OCI-LY7 (cell line): ENCODE results near the gene GCH1. TPM values are rescaled to one million over a fixed set of nuclear protein-coding genes. Genes with fewer than 3 reads are reported as not detected.
"Not testable (repeated sequence)": the region's sequence is repeated elsewhere in the genome, so short reads cannot be mapped to it uniquely, and the experiment has no call there.

Experiments used
- BruUV-seq: library from RNA; stranded (reverse); fragments of 400-500 nt; replicated peaks from 2 replicates; lab custom pipeline; 2021; lab: Mats Ljungman, UMichigan
- CTCF ChIA-PET: fragments of 300-600 bp; sonication (Branson Sonifier 250); formaldehyde crosslinking; loops from one replicate; lab custom pipeline; 2022; ENCODE audit warnings: antibody characterized with exemption; ENCODE audit not compliant: unreplicated experiment; lab: Charles Lee
- POLR2A ChIA-PET: fragments of 300-600 bp; sonication (Branson Sonifier 250); formaldehyde crosslinking; loops from one replicate; lab custom pipeline; 2022; ENCODE audit warnings: antibody characterized with exemption; lab: Charles Lee
- DNase-seq: peaks from one replicate; pipeline ENCODE4 v3.0.0-alpha.2; 2015; ENCODE audit warnings: low spot score
- H2AFZ ChIP-seq: fragments of 200-600 bp; sonication (generic), shearing (Covaris generic); 2 replicates; pipeline ENCODE4 v1.6.1; 2014; ENCODE audit warnings: mild to moderate bottlenecking, antibody characterized with exemption, low read length, moderate library complexity
- H3K27ac ChIP-seq: fragments of 200-600 bp; sonication (generic); 2 replicates; pipeline ENCODE4 v1.5.1; 2014; ENCODE audit warnings: mixed run types, low read depth, mild to moderate bottlenecking, moderate library complexity, low read length, inconsistent platforms; ENCODE audit not compliant: poor library complexity, severe bottlenecking
- H3K36me3 ChIP-seq: fragments of 200-600 bp; sonication (generic); 2 replicates; pipeline ENCODE4 v1.6.1; 2014; ENCODE audit warnings: mild to moderate bottlenecking, antibody characterized with exemption, low read length, moderate library complexity, mixed read lengths; ENCODE audit not compliant: insufficient read depth
- H3K4me1 ChIP-seq: fragments of 200-600 bp; sonication (generic); 2 replicates; pipeline ENCODE4 v1.5.1; 2014; ENCODE audit warnings: mild to moderate bottlenecking, low read length; ENCODE audit not compliant: insufficient read depth, poor library complexity, severe bottlenecking
- H3K4me2 ChIP-seq: fragments of 200-600 bp; sonication (generic); 2 replicates; pipeline ENCODE4 v1.6.1; 2014; ENCODE audit warnings: mild to moderate bottlenecking, low read length
- H3K4me3 ChIP-seq: fragments of 200-600 bp; sonication (generic); 2 replicates; pipeline ENCODE4 v1.5.1; 2014; ENCODE audit warnings: mild to moderate bottlenecking, low read depth, low read length; ENCODE audit not compliant: poor library complexity, severe bottlenecking
- H3K79me2 ChIP-seq: fragments of 200-600 bp; sonication (generic); 2 replicates; pipeline ENCODE4 v1.6.1; 2016; ENCODE audit warnings: low read depth, mild to moderate bottlenecking, low read length, moderate library complexity, mixed read lengths; ENCODE audit not compliant: insufficient read depth
- H3K9me2 ChIP-seq: fragments of 200-600 bp; sonication (generic); 2 replicates; pipeline ENCODE4 v1.6.1; 2016; ENCODE audit warnings: mild to moderate bottlenecking, low read length, mixed read lengths; ENCODE audit not compliant: insufficient read depth
- H3K9me3 ChIP-seq: fragments of 200-600 bp; sonication (generic); 2 replicates; pipeline ENCODE4 v1.6.1; 2014; ENCODE audit warnings: mild to moderate bottlenecking, mixed run types, low read length, mixed read lengths
- H4K20me1 ChIP-seq: fragments of 200-600 bp; sonication (generic); 2 replicates; pipeline ENCODE4 v1.6.1; 2014; ENCODE audit warnings: mild to moderate bottlenecking, antibody characterized with exemption, low read length, moderate library complexity, mixed read lengths; ENCODE audit not compliant: insufficient read depth
- CTCF ChIP-seq: fragments of 200-600 bp; sonication (generic); conservative IDR thresholded peaks from 2 replicates; pipeline ENCODE4 v1.5.1; 2014; ENCODE audit warnings: mild to moderate bottlenecking, antibody characterized with exemption, low read length, moderate library complexity, mixed read lengths
- EZH2phosphoT487 ChIP-seq: fragments of 200-600 bp; sonication (generic); IDR thresholded peaks from 2 replicates; pipeline ENCODE4 v1.6.1; 2018; ENCODE audit warnings: low read depth, borderline replicate concordance, mild to moderate bottlenecking, mixed run types, antibody characterized with exemption, low read length, moderate library complexity, mixed read lengths
- intact Hi-C: fragments of 100-400 bp; cut with micrococcal nuclease; formaldehyde crosslinking; loops from one replicate; pipeline ENCODE4 v1.10.0; 2022; ENCODE audit not compliant: unreplicated experiment
- total RNA-seq, 2 experiments: library from RNA; depleted of rRNA in 1 of 2; stranded (reverse); fragments of >200 nt in 1 of 2; shearing (Covaris generic) in 1 of 2; gene quantifications; 2 replicates each; pipeline ENCODE4 v1.2.3, GENCODE V29; 2014 to 2022

GCH1 gene
- total RNA-seq, 2 experiments from 2014 or later = 14.7 to 22.5 TPM

- no TSS peak for BruUV-seq
- Histone ChIP-seq H3K36me3 (no peaks in the 10 kb centered on the region), H3K27ac (no peak overlapping the region), H2AFZ (no peak overlapping the region), H4K20me1 (no peaks in the 10 kb centered on the region), H3K4me2 (no peak overlapping the region), H3K9me3 (no peaks in the 10 kb centered on the region), H3K79me2 (no peaks in the 10 kb centered on the region), H3K4me1 (peaks cover 12% of the 10 kb centered on the region), H3K9me2 (no peaks in the 10 kb centered on the region), H3K4me3 (no peak overlapping the region)
- CTCF ChIA-PET = no interaction called here
- no peak for DNase-seq
- intact Hi-C loops = no loop called here
- TF ChIP-seq EZH2phosphoT487 (no peak), CTCF (no peak)
- POLR2A ChIA-PET = no interaction called here
Measured at GRCh38 chr14:54877703-54878021, 25.0 kb downstream of the GCH1 start.

GRCh38 chr14:54877015-54877702 lies 25.5 kb downstream of the GCH1 start:
- BruUV-seq = no TSS peak

GRCh38 chr14:54875648-54876047 lies 27.0 kb downstream of the GCH1 start:
- CTCF ChIA-PET, H3K4me1 ChIP-seq, H2AFZ ChIP-seq, H3K9me3 ChIP-seq, BruUV-seq, H3K27ac ChIP-seq, intact Hi-C loops, H4K20me1 ChIP-seq, H3K79me2 ChIP-seq, H3K4me3 ChIP-seq, H3K4me2 ChIP-seq, H3K9me2 ChIP-seq, DNase-seq, H3K36me3 ChIP-seq: not testable (repeated sequence)
- POLR2A ChIA-PET = interaction anchor here (0.6 kb wide), 1 partner anchor 236 kb away, joined by 4 read pairs; no protein-coding TSS in a partner anchor

More at GRCh38 chr14:54877015-54877702, 25.5 kb downstream of the GCH1 start:
- Histone ChIP-seq H4K20me1 (no peaks in the 10 kb centered on the region), H2AFZ (no peak overlapping the region), H3K4me2 (no peak overlapping the region), H3K4me1 (peaks cover 7% of the 10 kb centered on the region), H3K9me2 (no peaks in the 10 kb centered on the region), H3K4me3 (no peak overlapping the region), H3K27ac (no peak overlapping the region), H3K36me3 (no peaks in the 10 kb centered on the region), H3K9me3 (no peaks in the 10 kb centered on the region), H3K79me2 (no peaks in the 10 kb centered on the region)
- POLR2A ChIA-PET = interaction anchor here (0.6 to 1.6 kb wide), 6 partner anchors 9 to 1496 kb away, joined by 3 to 4 read pairs (median 3); no protein-coding TSS in a partner anchor
- no peak for DNase-seq
- TF ChIP-seq CTCF = no peak
- no peak for TF ChIP-seq EZH2phosphoT487
- CTCF ChIA-PET = no interaction called here
- intact Hi-C loops = no loop called here

- H3K27ac ChIP-seq, H4K20me1 ChIP-seq, intact Hi-C loops, BruUV-seq, H3K9me2 ChIP-seq, H3K36me3 ChIP-seq, DNase-seq, H3K79me2 ChIP-seq, H3K4me1 ChIP-seq, CTCF ChIA-PET, H2AFZ ChIP-seq, H3K9me3 ChIP-seq: not testable (repeated sequence)
- POLR2A ChIA-PET = interaction anchor here (0.6 kb wide), 1 partner anchor 46 kb away, joined by 4 read pairs; no protein-coding TSS in a partner anchor
- Histone ChIP-seq H3K4me3 (peak overlapping the region; percentile 53), H3K4me2 (peak overlapping the region; percentile 53)
Measured at GRCh38 chr14:54870154-54871090, 32.2 kb downstream of the GCH1 start.
